Stimulated activated CD8-positive, alpha-beta memory T cell treated with anti-CD3 and anti-CD28 coated beads, Interleukin-7, amount 100 ng/mL, for 48 hours (primary cell): ENCODE results near the gene UBXN4.
A peak's percentile ranks its signal among the peaks of the same experiment; 100 is the strongest.
"Not testable (repeated sequence)": the region's sequence is repeated elsewhere in the genome, so short reads cannot be mapped to it uniquely, and the experiment has no call there.

ENCODE experiments used
- DNase-seq, 2 donors: peaks; one replicate each; pipeline ENCODE4 v3.0.0-alpha.2; 2020; ENCODE audit warnings: low read depth in 1 of 2; ENCODE audit errors: extremely low read depth in 1 of 2

Gene UBXN4

GRCh38 chr2:135762022-135762421 lies 20.4 kb downstream of the UBXN4 start:
- no peak for DNase-seq

- no peak for DNase-seq
Observed at GRCh38 chr2:135762530-135762929, 20.9 kb downstream of the UBXN4 start.

- DNase-seq: no peak
Observed at GRCh38 chr2:135768863-135769262, 27.2 kb downstream of the UBXN4 start.

DNA sequence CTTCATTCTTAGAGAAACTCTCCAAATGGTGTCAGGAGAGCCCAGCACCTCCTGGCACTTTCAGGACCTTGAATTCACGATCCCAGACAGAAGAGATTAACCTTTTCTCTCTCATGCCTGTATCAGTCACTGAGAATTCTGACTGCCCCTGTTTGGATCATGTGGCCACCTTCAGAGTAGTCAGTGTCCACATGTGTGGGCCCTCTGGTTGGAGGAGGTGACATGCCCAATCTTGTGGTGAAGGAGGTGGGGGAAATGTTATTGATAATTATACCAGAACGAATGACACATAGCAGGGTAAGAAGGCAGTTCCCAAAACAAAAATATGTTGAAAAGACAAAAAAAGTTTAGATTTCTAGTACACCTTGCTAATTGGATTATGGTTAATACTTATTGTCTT lies 31.7 kb downstream of the UBXN4 start:
- no peak for DNase-seq

GRCh38 chr2:135773917-135774316 lies 32.3 kb downstream of the UBXN4 start:
- no peak for DNase-seq

GRCh38 chr2:135775420-135775819 lies 33.8 kb downstream of the UBXN4 start:
- DNase-seq: no peak

GRCh38 chr2:135776367-135776766 lies 34.7 kb downstream of the UBXN4 start:
- no peak for DNase-seq

DNA sequence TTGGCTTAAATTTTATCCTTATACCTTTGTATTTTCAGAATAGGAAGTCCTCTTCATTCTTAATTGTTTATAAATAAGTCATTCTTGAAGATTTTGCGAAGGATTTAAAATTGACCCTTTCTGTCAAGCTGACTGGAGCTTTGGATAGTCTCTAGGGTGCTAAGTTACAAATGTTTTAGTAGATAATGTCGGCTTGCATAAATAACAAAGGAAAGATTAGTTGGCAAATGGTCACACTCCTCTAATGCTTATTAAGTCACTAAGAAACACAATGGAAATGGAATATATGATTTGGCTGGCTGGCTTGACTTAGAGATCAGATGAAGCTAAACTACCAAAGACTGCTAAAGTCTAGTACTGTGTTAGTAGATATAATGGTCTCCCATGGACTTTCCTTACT lies 40.6 kb downstream of the UBXN4 start:
- no peak for DNase-seq

DNA sequence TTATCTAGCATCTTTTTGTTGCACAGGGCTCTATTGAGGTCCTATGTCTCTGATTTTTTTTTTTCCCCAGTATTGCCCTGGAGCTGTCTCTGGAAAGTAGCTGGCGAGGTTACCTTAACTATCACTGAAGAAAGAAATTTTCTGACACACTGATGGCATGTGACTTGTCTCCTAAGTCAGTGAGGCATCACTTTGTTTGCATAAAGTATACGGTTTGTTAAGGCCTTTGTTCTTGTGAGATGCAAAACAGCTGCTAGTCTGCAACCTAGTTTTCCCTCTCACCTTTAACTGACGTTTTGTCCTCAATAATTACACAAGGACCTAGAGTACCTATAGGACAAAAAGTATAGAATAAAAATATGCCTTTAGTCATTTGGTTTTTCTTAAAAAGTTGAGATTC lies 41.8 kb downstream of the UBXN4 start:
- no peak for DNase-seq

- DNase-seq: no peak
Observed at GRCh38 chr2:135785032-135785431, 43.4 kb downstream of the UBXN4 start.

DNA sequence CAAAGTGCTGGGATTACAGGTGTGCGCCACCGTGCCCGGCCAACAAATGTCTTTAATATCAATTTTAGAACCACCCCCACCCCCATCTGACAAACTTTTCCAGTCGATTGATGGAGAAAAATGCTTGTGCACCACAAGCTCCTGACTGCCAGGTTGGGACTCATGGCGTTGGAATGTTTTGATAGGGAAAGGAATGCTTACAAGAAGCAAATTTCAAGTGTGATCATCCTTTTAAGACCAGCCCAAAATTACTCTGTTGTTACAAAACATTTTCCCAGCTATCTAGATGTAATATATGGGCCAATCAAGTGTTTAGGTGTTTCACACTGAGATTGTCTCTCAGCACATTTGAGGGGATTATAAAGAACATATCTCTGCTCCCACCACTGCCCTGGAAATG lies 45.2 kb downstream of the UBXN4 start:
- DNase-seq: no peak

- DNase-seq: no peak
Observed at GRCh38 chr2:135790423-135790822, 48.8 kb downstream of the UBXN4 start.

- DNase-seq: no peak
Observed at GRCh38 chr2:135791418-135792190, 49.9 kb downstream of the UBXN4 start.

DNA sequence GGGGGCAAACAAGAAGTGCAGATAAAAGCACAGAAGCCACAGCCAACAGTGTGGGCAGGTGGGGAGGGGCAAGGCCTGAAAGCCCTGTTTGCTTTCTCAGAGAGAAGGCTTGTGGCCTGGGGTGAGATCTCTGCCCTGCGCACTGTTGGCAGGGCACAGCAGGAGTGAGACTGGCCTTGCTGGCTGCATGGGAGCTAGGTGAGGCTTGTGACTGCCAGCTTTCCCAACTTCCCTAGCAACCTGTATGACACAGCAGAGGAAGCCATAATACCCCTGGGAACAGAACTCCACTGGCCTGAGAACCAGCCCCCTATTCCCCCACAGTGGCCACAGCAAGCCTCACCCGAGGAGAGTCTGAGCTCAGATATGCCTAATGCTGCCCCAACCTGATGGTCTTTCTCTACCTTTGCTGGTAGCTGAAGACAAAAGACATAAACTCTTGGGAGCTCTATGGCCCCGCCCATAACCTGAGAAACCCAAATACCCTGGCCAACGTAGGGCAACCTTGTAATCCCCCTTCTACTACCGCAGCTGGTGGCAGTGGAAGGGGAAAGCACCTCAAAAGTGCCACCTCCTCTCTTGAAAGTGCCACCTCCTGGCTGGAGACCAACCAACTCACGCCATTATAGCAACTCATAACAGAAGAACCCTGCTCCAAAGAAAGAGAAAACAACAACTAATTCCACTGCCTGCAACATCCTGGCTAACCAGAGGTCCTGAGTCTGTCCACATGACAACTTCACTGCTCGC lies 50.9 kb downstream of the UBXN4 start:
- no peak for DNase-seq

DNA sequence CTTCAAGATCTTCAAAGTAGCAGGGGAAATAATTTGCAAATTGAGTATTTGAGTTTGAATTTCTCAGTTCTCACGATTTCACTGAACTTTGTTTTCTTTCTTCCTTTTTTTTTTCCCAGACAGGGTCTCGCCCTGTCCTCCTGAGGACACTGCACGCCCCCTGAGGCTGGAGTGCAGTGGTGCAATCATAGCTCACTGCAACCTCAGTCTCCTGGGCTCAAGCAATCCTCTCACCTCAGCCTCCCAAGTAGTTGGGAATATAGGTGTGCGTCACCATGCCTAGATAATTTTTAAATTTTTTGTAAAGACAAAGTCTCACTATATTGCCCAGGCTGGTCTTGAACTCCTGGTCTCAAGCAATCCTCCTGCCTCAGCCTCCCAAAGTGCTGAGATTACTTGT lies 54.0 kb downstream of the UBXN4 start:
- DNase-seq: not testable (repeated sequence)

GRCh38 chr2:135796606-135797005 lies 55.0 kb downstream of the UBXN4 start:
- DNase-seq: no peak

DNA sequence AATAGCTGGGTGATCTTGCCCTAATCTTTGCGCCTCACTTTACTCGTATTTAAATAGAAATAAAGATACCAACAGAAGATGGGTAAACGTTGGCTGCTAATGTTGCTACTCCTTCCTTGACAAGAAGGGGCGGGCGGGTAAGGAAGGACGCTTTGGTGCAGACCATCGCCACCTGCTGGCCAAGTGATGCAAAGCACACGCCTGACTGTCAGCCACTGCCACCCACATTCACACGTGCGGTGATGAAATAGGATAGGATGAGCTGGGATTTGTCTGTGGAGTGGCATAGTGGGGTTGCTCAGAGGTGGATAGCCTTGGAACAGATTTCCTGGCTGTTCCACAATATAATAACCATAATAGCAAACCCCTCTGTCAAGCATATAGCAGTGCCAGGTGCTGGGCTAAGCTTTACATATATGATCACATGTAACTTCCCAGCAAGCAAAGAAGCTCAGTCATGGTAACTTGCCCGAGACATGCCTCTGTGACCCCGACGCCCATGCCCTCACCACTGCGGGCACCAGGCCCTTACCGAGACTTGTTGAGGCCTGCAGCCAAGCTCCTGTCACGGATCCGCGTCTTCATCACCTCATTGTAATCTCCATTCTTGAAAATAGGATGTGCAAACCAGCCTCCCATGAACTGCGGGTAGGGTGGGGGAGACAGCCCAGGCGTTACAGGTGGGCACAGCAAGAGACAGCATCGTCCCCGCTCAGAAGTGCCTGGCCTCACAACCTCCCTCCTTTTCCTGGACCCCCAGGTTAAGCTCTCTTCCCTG lies 56.0 kb downstream of the UBXN4 start:
- DNase-seq: peak; percentile 53 to 71

- DNase-seq: no peak
Observed at GRCh38 chr2:135798275-135798705, 56.6 kb downstream of the UBXN4 start.

DNA sequence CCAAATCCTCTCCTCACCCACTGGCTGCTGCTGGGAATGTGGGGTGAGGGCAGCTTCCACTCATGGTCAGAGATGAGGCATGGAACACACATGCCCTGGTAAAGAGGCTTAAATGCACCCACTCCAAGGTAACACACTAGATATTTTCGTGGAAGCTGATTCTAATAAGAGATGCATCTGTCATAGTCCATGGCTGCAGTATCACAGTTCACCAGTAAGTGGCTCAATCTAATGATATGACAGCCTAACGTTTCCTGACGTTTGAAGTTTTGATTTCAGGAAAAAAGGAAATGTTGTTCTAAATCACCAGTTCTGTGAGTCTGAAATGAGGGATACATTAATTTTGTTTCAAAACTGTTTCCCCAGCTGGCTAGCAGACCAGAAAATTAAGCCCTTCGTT lies 57.1 kb downstream of the UBXN4 start:
- DNase-seq: no peak

DNA sequence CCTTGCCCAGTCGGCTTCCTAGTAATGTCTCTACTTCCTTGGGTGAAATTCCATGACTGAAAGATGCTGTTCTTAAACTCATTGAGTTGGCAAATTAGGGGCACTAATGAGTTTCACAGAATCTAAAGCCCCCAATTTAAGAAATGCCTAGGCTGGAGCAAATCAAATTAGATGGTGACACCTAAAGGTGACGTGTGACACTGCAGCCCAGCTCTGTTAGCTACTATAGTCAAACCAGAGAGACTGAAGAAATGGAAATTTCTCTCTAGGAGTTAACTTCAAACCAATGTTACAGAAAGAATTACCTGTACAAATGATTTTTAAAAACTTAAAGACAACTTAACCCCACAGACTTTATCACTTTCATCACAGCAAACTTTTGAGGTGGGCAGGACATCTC lies 58.1 kb downstream of the UBXN4 start:
- DNase-seq: no peak
